Suprapubic skin (tissue), 4 donors: ENCODE results near the gene PUM1.

Experiments
- EP300 ChIP-seq: sonication (generic); formaldehyde crosslinking; IDR thresholded peaks from one replicate; pipeline ENCODE4 v1.6.1; 2017; ENCODE audit warnings: antibody characterized with exemption
- POLR2A ChIP-seq, 2 donors: fragments of 450-650 bp; IDR thresholded peaks; one replicate each; pipeline ENCODE4 v1.6.1; 2017; ENCODE audit warnings: antibody characterized with exemption in 2 of 2, mild to moderate bottlenecking in 2 of 2, moderate library complexity in 2 of 2
- POLR2AphosphoS5 ChIP-seq, 3 donors: sonication (generic); formaldehyde crosslinking; IDR thresholded peaks; one replicate each; pipeline ENCODE4 v1.6.1; 2017; ENCODE audit warnings: antibody characterized with exemption in 3 of 3
- TF ChIP-seq, protein P1 (sequence below), 2 donors: fragments of 200-600 bp in 1 of 2; fragments of 450-650 bp in 1 of 2; sonication (generic) in 1 of 2; IDR thresholded peaks; one replicate each; pipeline ENCODE4 v1.5.1; 2016 to 2019; ENCODE audit warnings: antibody characterized with exemption in 2 of 2, mild to moderate bottlenecking in 1 of 2, moderate library complexity in 1 of 2

DNA sequence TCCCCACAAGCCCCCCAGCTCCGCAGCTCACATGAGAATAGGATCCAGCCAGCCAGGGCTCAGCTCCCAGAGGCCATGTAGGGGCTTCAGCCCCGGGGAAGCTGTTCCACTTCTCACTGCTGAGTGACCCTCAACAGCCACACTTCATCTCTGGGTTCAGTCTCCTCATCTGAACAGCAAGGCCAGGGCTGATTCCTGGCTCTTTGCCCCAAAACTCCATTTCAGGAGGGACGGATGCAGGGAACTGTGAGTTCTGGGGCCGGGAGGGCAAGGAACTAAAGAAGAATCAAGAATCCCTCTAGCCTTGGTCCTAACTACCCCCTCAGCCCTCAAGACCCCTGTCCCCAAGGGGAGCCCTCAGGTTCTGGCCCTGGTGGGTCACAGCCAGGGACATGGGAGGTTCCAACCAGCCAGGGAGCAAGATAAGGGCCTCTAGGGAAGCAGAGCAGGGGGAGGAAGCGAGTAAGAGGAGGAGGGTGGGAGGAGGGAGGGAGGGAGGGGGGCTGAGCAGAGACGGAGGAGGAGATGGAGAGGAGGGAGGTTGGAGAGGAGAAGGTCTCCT is 170.1 kb downstream of the PUM1 start:
- TF ChIP-seq, protein P1, sequence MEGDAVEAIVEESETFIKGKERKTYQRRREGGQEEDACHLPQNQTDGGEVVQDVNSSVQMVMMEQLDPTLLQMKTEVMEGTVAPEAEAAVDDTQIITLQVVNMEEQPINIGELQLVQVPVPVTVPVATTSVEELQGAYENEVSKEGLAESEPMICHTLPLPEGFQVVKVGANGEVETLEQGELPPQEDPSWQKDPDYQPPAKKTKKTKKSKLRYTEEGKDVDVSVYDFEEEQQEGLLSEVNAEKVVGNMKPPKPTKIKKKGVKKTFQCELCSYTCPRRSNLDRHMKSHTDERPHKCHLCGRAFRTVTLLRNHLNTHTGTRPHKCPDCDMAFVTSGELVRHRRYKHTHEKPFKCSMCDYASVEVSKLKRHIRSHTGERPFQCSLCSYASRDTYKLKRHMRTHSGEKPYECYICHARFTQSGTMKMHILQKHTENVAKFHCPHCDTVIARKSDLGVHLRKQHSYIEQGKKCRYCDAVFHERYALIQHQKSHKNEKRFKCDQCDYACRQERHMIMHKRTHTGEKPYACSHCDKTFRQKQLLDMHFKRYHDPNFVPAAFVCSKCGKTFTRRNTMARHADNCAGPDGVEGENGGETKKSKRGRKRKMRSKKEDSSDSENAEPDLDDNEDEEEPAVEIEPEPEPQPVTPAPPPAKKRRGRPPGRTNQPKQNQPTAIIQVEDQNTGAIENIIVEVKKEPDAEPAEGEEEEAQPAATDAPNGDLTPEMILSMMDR (IDR thresholded peaks at IDR 0.05): no peak
- no peak for TF ChIP-seq POLR2AphosphoS5 (IDR thresholded peaks at IDR 0.05)
- no peak for TF ChIP-seq EP300
- TF ChIP-seq POLR2A (IDR thresholded peaks at IDR 0.05): no peak
